Hepatocyte (in vitro differentiated cells): ENCODE results near the gene ZC3H8.

Experiments
- EZH2 ChIP-seq: fragments of 200-600 bp; sonication (generic); IDR thresholded peaks from 2 replicates; pipeline ENCODE4 v1.6.1; 2016; ENCODE audit warnings: antibody characterized with exemption, mild to moderate bottlenecking, borderline replicate concordance
- EZH2phosphoT487 ChIP-seq: fragments of 200-600 bp; sonication (generic); IDR thresholded peaks from one replicate; pipeline ENCODE4 v1.6.1; 2018; ENCODE audit warnings: antibody characterized with exemption, mild to moderate bottlenecking, low read depth, moderate library complexity; ENCODE audit not compliant: unreplicated experiment, severe bottlenecking
- TF ChIP-seq, protein P1 (sequence below): fragments of 200-600 bp; sonication (generic); IDR thresholded peaks from 2 replicates; pipeline ENCODE4 v1.5.1; 2016; ENCODE audit warnings: antibody characterized with exemption, mild to moderate bottlenecking; ENCODE audit not compliant: poor library complexity

DNA sequence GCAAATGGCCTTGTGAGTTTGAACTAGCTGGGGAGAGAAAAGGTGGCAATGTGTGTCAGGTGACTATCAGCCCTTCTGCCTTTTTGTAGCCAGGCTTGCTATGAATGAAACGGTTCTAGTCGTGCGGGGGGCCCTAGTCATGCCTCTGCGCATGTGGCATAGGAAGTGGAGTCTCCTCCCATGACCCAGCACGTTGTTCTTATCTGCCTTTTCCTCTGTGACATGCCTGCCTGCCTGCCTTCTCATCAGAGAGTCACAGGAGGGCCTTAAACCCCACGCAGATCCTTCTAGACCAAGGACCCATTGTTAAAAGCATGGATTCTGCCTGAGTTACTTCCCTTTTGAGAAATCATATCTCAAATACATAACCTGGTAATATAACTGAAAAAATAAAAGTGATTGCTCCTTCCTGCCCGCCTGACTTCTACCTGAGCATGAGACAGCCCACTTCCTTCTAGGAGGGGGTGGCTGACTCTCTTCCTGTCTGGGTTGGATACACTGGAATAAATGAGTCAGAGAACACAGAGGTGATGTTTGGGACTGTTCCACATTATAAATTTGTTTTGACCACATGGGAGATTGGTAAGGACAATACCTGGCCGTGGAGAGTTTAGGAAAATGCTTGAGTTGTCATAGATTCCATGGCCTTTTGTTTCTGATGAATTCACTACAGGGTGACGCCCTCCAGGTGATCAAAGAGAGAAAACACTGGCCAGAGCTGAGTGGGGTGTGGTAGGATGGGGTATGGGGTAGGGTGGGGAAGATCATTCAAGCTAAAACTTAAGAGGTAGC is 66.8 kb downstream of the ZC3H8 start:
- TF ChIP-seq, protein P1, sequence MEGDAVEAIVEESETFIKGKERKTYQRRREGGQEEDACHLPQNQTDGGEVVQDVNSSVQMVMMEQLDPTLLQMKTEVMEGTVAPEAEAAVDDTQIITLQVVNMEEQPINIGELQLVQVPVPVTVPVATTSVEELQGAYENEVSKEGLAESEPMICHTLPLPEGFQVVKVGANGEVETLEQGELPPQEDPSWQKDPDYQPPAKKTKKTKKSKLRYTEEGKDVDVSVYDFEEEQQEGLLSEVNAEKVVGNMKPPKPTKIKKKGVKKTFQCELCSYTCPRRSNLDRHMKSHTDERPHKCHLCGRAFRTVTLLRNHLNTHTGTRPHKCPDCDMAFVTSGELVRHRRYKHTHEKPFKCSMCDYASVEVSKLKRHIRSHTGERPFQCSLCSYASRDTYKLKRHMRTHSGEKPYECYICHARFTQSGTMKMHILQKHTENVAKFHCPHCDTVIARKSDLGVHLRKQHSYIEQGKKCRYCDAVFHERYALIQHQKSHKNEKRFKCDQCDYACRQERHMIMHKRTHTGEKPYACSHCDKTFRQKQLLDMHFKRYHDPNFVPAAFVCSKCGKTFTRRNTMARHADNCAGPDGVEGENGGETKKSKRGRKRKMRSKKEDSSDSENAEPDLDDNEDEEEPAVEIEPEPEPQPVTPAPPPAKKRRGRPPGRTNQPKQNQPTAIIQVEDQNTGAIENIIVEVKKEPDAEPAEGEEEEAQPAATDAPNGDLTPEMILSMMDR = no peak
- no peak for TF ChIP-seq EZH2
- TF ChIP-seq EZH2phosphoT487 = no peak
